Mesenteric fat pad (tissue), 1 donor: Measurements from ENCODE around the gene PWWP3B. TPM values are rescaled to one million over a fixed set of nuclear protein-coding genes. Genes with fewer than 3 reads are reported as not detected.
"Not testable (repeated sequence)": the region's sequence is repeated elsewhere in the genome, so short reads cannot be mapped to it uniquely, and the experiment has no call there.

Experiments
- DNase-seq: peaks from one replicate; pipeline ENCODE4 v3.0.0-alpha.2; 2020; ENCODE audit warnings: low spot score
- long read RNA-seq: library from polyadenylated mRNA; unstranded; transcript quantifications from one replicate; pipeline ENCODE4 v2.0.0, GENCODE V29; 2020
- total RNA-seq: library from RNA; stranded (reverse); fragmentation: NEBNext Ultra II Directional; extraction: Animal tissue kit (Norgen Biotek cat#: 25700); gene quantifications from one replicate; pipeline ENCODE4 v1.2.1, GENCODE V29; 2021
- donor health status: DM: yes; HTN: yes; CAD: no.

The PWWP3B gene
- total RNA-seq, result 0.48 TPM
- long read RNA-seq, result 0 reads

GRCh38 chrX:106168107-106168506 lies at the start of gene PWWP3B:
TSS of gene PWWP3B (plus strand) at chrX:106168305. CDS start at chrX:106205433, 37,128 bp downstream.
- no peak for DNase-seq

- no peak for DNase-seq
Observed at GRCh38 chrX:106139048-106139447, 29.1 kb upstream of the PWWP3B start.

GRCh38 chrX:106144755-106145639 lies 23.1 kb upstream of the PWWP3B start:
- no peak for DNase-seq

GRCh38 chrX:106150701-106151100 lies 17.4 kb upstream of the PWWP3B start:
- DNase-seq, result no peak

GRCh38 chrX:106159861-106160282 lies 8.2 kb upstream of the PWWP3B start:
- no peak for DNase-seq

- no peak for DNase-seq
Observed at GRCh38 chrX:106170318-106170717, 2.2 kb downstream of the PWWP3B start.

GRCh38 chrX:106171293-106171820 lies 3.3 kb downstream of the PWWP3B start:
- DNase-seq, result no peak

- DNase-seq, result no peak
Observed at GRCh38 chrX:106177106-106177981, 9.2 kb downstream of the PWWP3B start.

- no peak for DNase-seq
Observed at GRCh38 chrX:106177982-106178321, 9.8 kb downstream of the PWWP3B start.

- DNase-seq, result no peak
Observed at GRCh38 chrX:106178826-106179225, 10.7 kb downstream of the PWWP3B start.

GRCh38 chrX:106183685-106184084 lies 15.6 kb downstream of the PWWP3B start:
- DNase-seq, result not testable (repeated sequence)

- no peak for DNase-seq
Observed at GRCh38 chrX:106201502-106202178, 33.5 kb downstream of the PWWP3B start.

GRCh38 chrX:106203315-106203714 lies 35.2 kb downstream of the PWWP3B start:
- DNase-seq, result no peak

GRCh38 chrX:106208154-106208553 lies 40.0 kb downstream of the PWWP3B start:
- no peak for DNase-seq

Other genes with a start within 250 kb of the PWWP3B start
- gene SERPINA7, start 129.6 kb upstream of the PWWP3B start, total RNA-seq, result not detected